ENCODE results near the gene PATL1.
"Not testable (repeated sequence)": the region's sequence is repeated elsewhere in the genome, so short reads cannot be mapped to it uniquely, and the experiment has no call there.

PATL1 gene

GRCh38 chr11:59668950-59669610, at the start of gene PATL1:
PATL1 (minus strand) TSS chr11:59669037; CDS start chr11:59668895, 142 bp downstream.
- DNase-seq (ENCODE audit: low spot score): peak; percentile 99

GRCh38 chr11:59716051-59716450, 47.2 kb upstream of the PATL1 start:
- no peak for DNase-seq (ENCODE audit: low spot score)

GRCh38 chr11:59713745-59714144, 44.9 kb upstream of the PATL1 start, which contains the start of gene OR10V1:
OR10V1 (minus strand) TSS chr11:59713845; CDS start chr11:59713845, 0 bp downstream.
- DNase-seq (ENCODE audit: low spot score): no peak

- DNase-seq (ENCODE audit: low spot score): no peak
Measured at GRCh38 chr11:59710136-59710847, 41.5 kb upstream of the PATL1 start.

- DNase-seq (ENCODE audit: low spot score): no peak
Measured at GRCh38 chr11:59708537-59708936, 39.7 kb upstream of the PATL1 start.

- no peak for DNase-seq (ENCODE audit: low spot score)
Measured at GRCh38 chr11:59707371-59707770, 38.5 kb upstream of the PATL1 start.

- DNase-seq (ENCODE audit: low spot score): no peak
Measured at GRCh38 chr11:59706518-59707285, 37.9 kb upstream of the PATL1 start.

GRCh38 chr11:59705294-59705693, 36.5 kb upstream of the PATL1 start:
- no peak for DNase-seq (ENCODE audit: low spot score)

- DNase-seq (ENCODE audit: low spot score): not testable (repeated sequence)
Measured at GRCh38 chr11:59703515-59703914, 34.7 kb upstream of the PATL1 start.

- DNase-seq (ENCODE audit: low spot score): not testable (repeated sequence)
Measured at GRCh38 chr11:59700157-59700556, 31.3 kb upstream of the PATL1 start.

GRCh38 chr11:59698506-59698905, 29.7 kb upstream of the PATL1 start:
- no peak for DNase-seq (ENCODE audit: low spot score)

- DNase-seq (ENCODE audit: low spot score): no peak
Measured at GRCh38 chr11:59692915-59693314, 24.1 kb upstream of the PATL1 start.

- DNase-seq (ENCODE audit: low spot score): no peak
Measured at GRCh38 chr11:59691156-59691555, 22.3 kb upstream of the PATL1 start.

GRCh38 chr11:59689015-59689414, 20.2 kb upstream of the PATL1 start:
- no peak for DNase-seq (ENCODE audit: low spot score)

- DNase-seq (ENCODE audit: low spot score): not testable (repeated sequence)
Measured at GRCh38 chr11:59681260-59681725, 12.5 kb upstream of the PATL1 start.

GRCh38 chr11:59680287-59681154, 11.7 kb upstream of the PATL1 start:
- DNase-seq (ENCODE audit: low spot score): peak; percentile 59

- no peak for DNase-seq (ENCODE audit: low spot score)
Measured at GRCh38 chr11:59679347-59679746, 10.5 kb upstream of the PATL1 start.

- no peak for DNase-seq (ENCODE audit: low spot score)
Measured at GRCh38 chr11:59678813-59679165, 10.0 kb upstream of the PATL1 start.

GRCh38 chr11:59678118-59678812, 9.4 kb upstream of the PATL1 start:
- DNase-seq (ENCODE audit: low spot score): no peak

- no peak for DNase-seq (ENCODE audit: low spot score)
Measured at GRCh38 chr11:59676205-59676604, 7.4 kb upstream of the PATL1 start.

GRCh38 chr11:59674291-59674690, 5.5 kb upstream of the PATL1 start:
- DNase-seq (ENCODE audit: low spot score): no peak

Data from activated CD4-positive, alpha-beta T cell treated with anti-CD3 and anti-CD28 coated beads, Interleukin-2, Interleukin-4, amounts not matched to agents 100 ng/mL and 50 ng/mL, durations not matched to agents 16 hours and 8 hours (primary cell).